Measurements from ENCODE around the gene COL3A1. TPM values are rescaled to one million over a fixed set of nuclear protein-coding genes. Genes with fewer than 3 reads are reported as not detected.

The COL3A1 gene
- total and polyA plus RNA-seq, 2 experiments from 2014 or later: 0.17 to 0.31 TPM

- Histone ChIP-seq H3K4me1 (ENCODE audit: insufficient read depth) (no peaks in the 10 kb centered on the region), H3K27ac (ENCODE audit: low read depth) (no peak overlapping the region), H4K20me1 (replicated peaks; ENCODE audit: insufficient read depth) (no peaks in the 10 kb centered on the region), H2AFZ (no peak overlapping the region), H3K4me3 (no peak overlapping the region), H3F3A (replicated peaks; ENCODE audit: low read depth) (no peaks in the 10 kb centered on the region), H3K9me2 (ENCODE audit: insufficient read depth) (no peaks in the 10 kb centered on the region), H3K36me3 (ENCODE audit: insufficient read depth) (no peaks in the 10 kb centered on the region), H3K27me3 (ENCODE audit: insufficient read depth) (no peaks in the 10 kb centered on the region), H3K4me2 (no peak overlapping the region), H3K79me2 (replicated peaks; ENCODE audit: insufficient read depth) (no peaks in the 10 kb centered on the region)
- Mint-ChIP-seq H3K4me1 (no peaks in the 10 kb centered on the region), H3K27ac (no peak overlapping the region), H3K36me3 (ENCODE audit: low read depth) (no peaks in the 10 kb centered on the region), H3K9me3 (no peaks in the 10 kb centered on the region), H3K4me3 (no peak overlapping the region), H3K27me3 (ENCODE audit: insufficient read depth, low read depth, poor library complexity) (no peaks in the 10 kb centered on the region)
- no peak for ATAC-seq
- TF ChIP-seq POLR2AphosphoS5 (IDR thresholded peaks at IDR 0.05; ENCODE audit: low read depth): no peak
- no peak for TF ChIP-seq EZH2phosphoT487 (IDR thresholded peaks at IDR 0.05; ENCODE audit: unreplicated experiment)
- no peak for TF ChIP-seq CREB1 (CRISPR knock-in tag; IDR thresholded peaks at IDR 0.05; ENCODE audit: low read depth)
- no peak for TF ChIP-seq NANOG (IDR thresholded peaks at IDR 0.05; ENCODE audit: borderline replicate concordance)
- TF ChIP-seq ZNF114 (CRISPR knock-in tag; IDR thresholded peaks at IDR 0.05): no peak
- no peak for TF ChIP-seq ZNF331 (CRISPR knock-in tag; IDR thresholded peaks at IDR 0.05; ENCODE audit: low read depth)
- no peak for TF ChIP-seq STAT1 (IDR thresholded peaks at IDR 0.05; ENCODE audit: unreplicated experiment)
- no peak for TF ChIP-seq ETS1 (IDR thresholded peaks at IDR 0.05)
- TF ChIP-seq CTCF (conservative IDR thresholded peaks at IDR 0.05; ENCODE audit: low read depth in 2 of 2): no peak
- TF ChIP-seq JUNB (IDR thresholded peaks at IDR 0.05; ENCODE audit: unreplicated experiment): no peak
- no peak for TF ChIP-seq EZH2 (IDR thresholded peaks at IDR 0.05; ENCODE audit: low read depth, unreplicated experiment)
- no peak for TF ChIP-seq ZNF462 (CRISPR knock-in tag; IDR thresholded peaks at IDR 0.05)
- TF ChIP-seq REST (IDR thresholded peaks at IDR 0.05; ENCODE audit: unreplicated experiment): no peak
- DNase-seq (ENCODE audit: low spot score): no peak
Measured at GRCh38 chr2:188969651-188970050, 4.5 kb upstream of the COL3A1 start.
